MCF 10A (cell line): ENCODE results near the gene DTD2. TPM values are rescaled to one million over a fixed set of nuclear protein-coding genes. Genes with fewer than 3 reads are reported as not detected.

Experiments used
- BruUV-seq: library from RNA; stranded (reverse); fragments of 400-500 nt; replicated peaks from 2 replicates; lab custom pipeline; 2021; lab: Mats Ljungman, UMichigan
- CTCF ChIA-PET: fragments of 300-600 bp; sonication (Branson Sonifier 250); formaldehyde crosslinking; extraction: SDS; loops from one replicate; lab custom pipeline; 2021; ENCODE audit warnings: antibody characterized with exemption, inconsistent platforms; lab: Yijun Ruan, JAX
- POLR2A ChIA-PET: fragments of 300-600, 350-650 bp; sonication (Branson Sonifier 250); formaldehyde crosslinking; extraction: SDS; loops from one replicate; lab custom pipeline; 2020; ENCODE audit warnings: antibody characterized with exemption, inconsistent platforms; lab: Yijun Ruan, JAX
- DNase-seq: peaks from one replicate; pipeline ENCODE4 v3.0.0-alpha.2; 2018; ENCODE audit not compliant: unreplicated experiment
- H3K27ac Mint-ChIP-seq: one replicate; pipeline ENCODE4 v1.8.0; 2022; ENCODE audit warnings: mild to moderate bottlenecking, low read depth, mixed read lengths; ENCODE audit not compliant: unreplicated experiment
- H3K27me3 Mint-ChIP-seq: one replicate; pipeline ENCODE4 v1.8.0; 2022; ENCODE audit warnings: mixed read lengths; ENCODE audit not compliant: insufficient read depth, unreplicated experiment
- H3K36me3 Mint-ChIP-seq: one replicate; pipeline ENCODE4 v1.8.0; 2022; ENCODE audit warnings: mild to moderate bottlenecking, moderate library complexity, mixed read lengths; ENCODE audit not compliant: insufficient read depth, unreplicated experiment
- H3K4me1 Mint-ChIP-seq: one replicate; pipeline ENCODE4 v1.8.0; 2022; ENCODE audit warnings: mixed read lengths; ENCODE audit not compliant: insufficient read depth, unreplicated experiment
- H3K4me3 Mint-ChIP-seq: one replicate; pipeline ENCODE4 v1.8.0; 2022; ENCODE audit warnings: mild to moderate bottlenecking, moderate library complexity, mixed read lengths; ENCODE audit not compliant: unreplicated experiment
- H3K9me3 Mint-ChIP-seq: one replicate; pipeline ENCODE4 v1.8.0; 2022; ENCODE audit warnings: mixed read lengths; ENCODE audit not compliant: unreplicated experiment
- CTCF ChIP-seq: fragments of 200-600 bp; IDR thresholded peaks from one replicate; pipeline ENCODE4 v1.8.0; 2022; ENCODE audit warnings: antibody characterized with exemption, mild to moderate bottlenecking; ENCODE audit not compliant: unreplicated experiment
- intact Hi-C: fragments of 100-400 bp; cut with micrococcal nuclease; formaldehyde crosslinking; loops from 2 replicates; pipeline ENCODE4 v1.14.1; 2022
- total RNA-seq: library from RNA; stranded (reverse); gene quantifications from 2 replicates; pipeline ENCODE4 v1.2.3, GENCODE V29; 2022

The DTD2 gene
- total RNA-seq, 1 experiment from 2014 or later = 24.4 TPM

- intact Hi-C loops = no loop called here
- POLR2A ChIA-PET = no interaction called here
- Mint-ChIP-seq H3K4me1 (no peaks in the 10 kb centered on the region), H3K27me3 (no peaks in the 10 kb centered on the region), H3K27ac (no peak overlapping the region), H3K36me3 (no peaks in the 10 kb centered on the region), H3K9me3 (no peaks in the 10 kb centered on the region), H3K4me3 (no peak overlapping the region)
- peak; percentile 3 for DNase-seq
- TF ChIP-seq CTCF = no peak
- CTCF ChIA-PET = interaction anchor here (0.6 kb wide), 1 partner anchor 312 kb away, joined by 5 read pairs; no protein-coding TSS in a partner anchor
- BruUV-seq = no TSS peak
Observed at GRCh38 chr14:31492759-31493498, 35.6 kb upstream of the DTD2 start.

DNA sequence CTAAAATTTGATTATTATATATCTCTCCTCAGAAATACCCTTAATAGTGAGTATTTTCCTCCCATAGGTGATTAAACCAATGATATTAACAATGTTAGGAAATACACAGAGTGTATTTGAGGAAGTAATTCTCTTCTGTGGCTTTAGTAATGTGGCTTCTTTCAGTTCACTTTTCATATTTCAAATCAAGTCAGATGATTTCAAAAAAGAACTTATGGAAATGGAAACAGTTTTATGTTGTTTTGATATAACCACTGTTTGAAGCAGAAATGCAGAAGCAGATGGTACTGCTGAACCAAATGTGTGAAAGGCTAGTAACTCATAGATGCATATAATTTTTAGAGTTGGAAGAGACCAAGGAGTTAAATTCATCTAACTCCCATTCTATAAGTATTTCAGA is 32.4 kb upstream of the DTD2 start:
- no peak for DNase-seq
- no TSS peak for BruUV-seq
- Mint-ChIP-seq H3K27ac (no peak overlapping the region), H3K9me3 (no peaks in the 10 kb centered on the region), H3K4me3 (no peak overlapping the region), H3K27me3 (no peaks in the 10 kb centered on the region), H3K36me3 (no peaks in the 10 kb centered on the region), H3K4me1 (no peaks in the 10 kb centered on the region)
- no peak for TF ChIP-seq CTCF
- intact Hi-C loops = no loop called here
- ChIA-PET POLR2A (no interaction called here), CTCF (no interaction called here)

DNA sequence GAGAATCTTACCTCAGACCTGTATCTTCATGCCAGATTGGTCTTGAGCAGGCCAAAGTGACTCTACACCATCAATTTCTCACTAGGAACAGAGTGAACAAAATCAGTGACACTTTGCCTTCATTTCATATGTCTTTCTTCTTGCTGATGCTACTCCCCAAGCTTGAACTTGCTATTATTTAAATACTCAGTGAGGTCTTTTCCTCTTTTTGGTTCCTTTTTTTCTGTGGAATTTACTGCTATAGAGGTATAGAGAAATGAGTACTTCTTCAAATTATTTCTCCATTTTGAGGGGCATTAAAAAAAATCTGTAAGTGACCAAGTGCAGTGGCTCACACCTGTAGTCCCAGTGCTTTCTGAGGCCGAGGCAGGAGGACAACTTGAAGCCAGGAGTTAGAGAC is 30.6 kb upstream of the DTD2 start, which contains the start of gene GPR33:
TSS of gene GPR33 (minus strand) at position 154 of the 400 bp plus-strand sequence. CDS start 4,074 bp downstream, outside the sequence.
- intact Hi-C loops = no loop called here
- no peaks in the 10 kb centered on the region for H3K4me1 Mint-ChIP-seq
- H3K27me3 Mint-ChIP-seq = no peaks in the 10 kb centered on the region
- no peak within 1 kb of the TSS for H3K27ac Mint-ChIP-seq
- ChIA-PET POLR2A (no interaction called here), CTCF (interaction anchor here (0.6 kb wide), 1 partner anchor 24 kb away, joined by 3 read pairs; no protein-coding TSS in a partner anchor)
- no peak within 1 kb of the TSS for H3K4me3 Mint-ChIP-seq
- no peak for DNase-seq
- H3K9me3 Mint-ChIP-seq = no peaks in the 10 kb centered on the region
- TF ChIP-seq CTCF = no peak
- BruUV-seq = no TSS peak
- no peaks in the 10 kb centered on the region for H3K36me3 Mint-ChIP-seq

DNA sequence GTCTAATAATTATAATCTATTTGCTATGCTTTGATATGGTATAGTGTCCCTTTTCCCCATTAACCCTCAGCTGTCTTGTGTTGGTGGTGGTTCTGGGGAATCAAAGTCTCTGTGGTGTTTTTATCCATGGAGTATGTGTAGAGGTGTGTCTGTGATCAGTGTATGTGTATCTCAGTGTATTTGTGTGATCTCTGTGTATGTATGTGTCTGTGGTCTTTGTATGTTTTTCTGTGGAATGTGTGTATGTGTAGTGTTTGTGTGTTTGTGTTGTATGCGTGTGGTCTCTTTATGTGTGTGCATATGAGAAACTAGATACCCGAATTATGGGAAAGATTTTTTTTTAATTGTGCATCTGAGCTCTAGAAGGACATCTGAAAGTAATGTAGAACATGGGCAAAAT is 29.5 kb upstream of the DTD2 start:
- no peaks in the 10 kb centered on the region for H3K27me3 Mint-ChIP-seq
- H3K4me3 Mint-ChIP-seq = no peak overlapping the region
- intact Hi-C loops = no loop called here
- no TSS peak for BruUV-seq
- no peak for DNase-seq
- H3K9me3 Mint-ChIP-seq = no peaks in the 10 kb centered on the region
- no peak for TF ChIP-seq CTCF
- no peaks in the 10 kb centered on the region for H3K36me3 Mint-ChIP-seq
- CTCF ChIA-PET = interaction anchor here (0.6 kb wide), 1 partner anchor 22 kb away, joined by 3 read pairs; no protein-coding TSS in a partner anchor
- no peak overlapping the region for H3K27ac Mint-ChIP-seq
- H3K4me1 Mint-ChIP-seq = no peaks in the 10 kb centered on the region
- POLR2A ChIA-PET = no interaction called here
